ENCODE data around the gene CDIPT.

The CDIPT gene

GRCh38 chr16:29814592-29814991 lies 48.4 kb downstream of the CDIPT start:
- Histone ChIP-seq H3K79me2 (ENCODE audit: insufficient read depth, low read length) (peaks cover 46% of the 10 kb centered on the region), H4K20me1 (ENCODE audit: insufficient read depth, low read length, poor library complexity, severe bottlenecking) (peaks cover 23% of the 10 kb centered on the region), H3K36me3 (ENCODE audit: insufficient read depth, low read length) (peaks cover 16% of the 10 kb centered on the region; the same call in 1 of the 2 replicates), H3K4me3 (ENCODE audit: low read length, poor library complexity, severe bottlenecking) (peak overlapping the region; percentile 93), H3F3A (ENCODE audit: low read depth) (peaks cover 4% of the 10 kb centered on the region; the same call in 1 of the 2 replicates), H3K4me2 (ENCODE audit: low read depth, low read length, poor library complexity, severe bottlenecking) (peak overlapping the region; percentile 97), H3K9me3 (ENCODE audit: insufficient read depth, low read depth, low read length) (no peaks in the 10 kb centered on the region), H2AFZ (ENCODE audit: low read length) (no peak overlapping the region), H3K4me1 (ENCODE audit: insufficient read depth, low read length, poor library complexity, severe bottlenecking) (peaks cover 45% of the 10 kb centered on the region), H3K9ac (ENCODE audit: low read depth, low read length, poor library complexity, severe bottlenecking) (peak overlapping the region; percentile 86), H3K9me2 (replicated peaks; ENCODE audit: low read depth, low read length) (no peaks in the 10 kb centered on the region), H3K27me3 (ENCODE audit: insufficient read depth, low read length, poor library complexity, severe bottlenecking) (no peaks in the 10 kb centered on the region)
- TF ChIP-seq CTCF (conservative IDR thresholded peaks at IDR 0.05; ENCODE audit: low read length) (no peak), EZH2phosphoT487 (IDR thresholded peaks at IDR 0.05; ENCODE audit: borderline replicate concordance) (no peak)

GRCh38 chr16:29813644-29814562 lies 49.1 kb downstream of the CDIPT start:
- H3K27me3 ChIP-seq (ENCODE audit: insufficient read depth, low read length, poor library complexity, severe bottlenecking) = no peaks in the 10 kb centered on the region
- peaks cover 22% of the 10 kb centered on the region; the same call in 1 of the 2 replicates for H3K36me3 ChIP-seq (ENCODE audit: insufficient read depth, low read length)
- peaks cover 4% of the 10 kb centered on the region; the same call in 1 of the 2 replicates for H3F3A ChIP-seq (ENCODE audit: low read depth)
- peaks cover 25% of the 10 kb centered on the region for H4K20me1 ChIP-seq (ENCODE audit: insufficient read depth, low read length, poor library complexity, severe bottlenecking)
- H3K79me2 ChIP-seq (ENCODE audit: insufficient read depth, low read length) = peaks cover 46% of the 10 kb centered on the region
- H3K4me3 ChIP-seq (ENCODE audit: low read length, poor library complexity, severe bottlenecking) = no peak overlapping the region
- TF ChIP-seq EZH2phosphoT487 (IDR thresholded peaks at IDR 0.05; ENCODE audit: borderline replicate concordance) (no peak), CTCF (conservative IDR thresholded peaks at IDR 0.05; ENCODE audit: low read length) (no peak)
- H3K4me1 ChIP-seq (ENCODE audit: insufficient read depth, low read length, poor library complexity, severe bottlenecking) = peaks cover 46% of the 10 kb centered on the region
- no peaks in the 10 kb centered on the region for H3K9me2 ChIP-seq (replicated peaks; ENCODE audit: low read depth, low read length)
- peak overlapping the region; percentile 86 for H3K9ac ChIP-seq (ENCODE audit: low read depth, low read length, poor library complexity, severe bottlenecking)
- H3K9me3 ChIP-seq (ENCODE audit: insufficient read depth, low read depth, low read length) = no peaks in the 10 kb centered on the region
- peak overlapping the region; percentile 97 for H3K4me2 ChIP-seq (ENCODE audit: low read depth, low read length, poor library complexity, severe bottlenecking)
- H2AFZ ChIP-seq (ENCODE audit: low read length) = no peak overlapping the region

- H3K9me3 ChIP-seq (ENCODE audit: insufficient read depth, low read depth, low read length) = no peaks in the 10 kb centered on the region
- peaks cover 50% of the 10 kb centered on the region for H3K4me1 ChIP-seq (ENCODE audit: insufficient read depth, low read length, poor library complexity, severe bottlenecking)
- no peak for TF ChIP-seq EZH2phosphoT487 (IDR thresholded peaks at IDR 0.05; ENCODE audit: borderline replicate concordance)
- TF ChIP-seq CTCF (conservative IDR thresholded peaks at IDR 0.05; ENCODE audit: low read length) = no peak
- peaks cover 34% of the 10 kb centered on the region for H4K20me1 ChIP-seq (ENCODE audit: insufficient read depth, low read length, poor library complexity, severe bottlenecking)
- H3F3A ChIP-seq (ENCODE audit: low read depth) = peaks cover 4% of the 10 kb centered on the region; the same call in 1 of the 2 replicates
- peaks cover 46% of the 10 kb centered on the region for H3K79me2 ChIP-seq (ENCODE audit: insufficient read depth, low read length)
- H3K9ac ChIP-seq (ENCODE audit: low read depth, low read length, poor library complexity, severe bottlenecking) = no peak overlapping the region
- H3K27me3 ChIP-seq (ENCODE audit: insufficient read depth, low read length, poor library complexity, severe bottlenecking) = no peaks in the 10 kb centered on the region
- peaks cover 31% of the 10 kb centered on the region for H3K36me3 ChIP-seq (ENCODE audit: insufficient read depth, low read length)
- no peaks in the 10 kb centered on the region for H3K9me2 ChIP-seq (replicated peaks; ENCODE audit: low read depth, low read length)
- no peak overlapping the region for H3K4me2 ChIP-seq (ENCODE audit: low read depth, low read length, poor library complexity, severe bottlenecking)
- no peak overlapping the region for H3K4me3 ChIP-seq (ENCODE audit: low read length, poor library complexity, severe bottlenecking)
- no peak overlapping the region for H2AFZ ChIP-seq (ENCODE audit: low read length)
These were observed 50.0 kb downstream of the CDIPT start for GRCh38 chr16:29812754-29813643.
